LNCaP clone FGC (cell line): Measurements from ENCODE around the gene KDM4B.
A peak's percentile ranks its signal among the peaks of the same experiment; 100 is the strongest.

Experiments
- DNase-seq: peaks from one replicate; pipeline ENCODE4 v3.0.0-alpha.2; 2011; ENCODE audit warnings: low read depth
- H3K4me3 ChIP-seq: 2 replicates; pipeline ENCODE4 v1.5.1; 2011; ENCODE audit warnings: mild to moderate bottlenecking, low read depth, low read length, control low read depth
- TF ChIP-seq, protein P1 (sequence below): IDR thresholded peaks from 2 replicates; pipeline ENCODE4 v1.5.1; 2012; ENCODE audit warnings: mild to moderate bottlenecking; ENCODE audit not compliant: control insufficient read depth, insufficient read depth; ENCODE audit errors: extremely low read depth

KDM4B gene

GRCh38 chr19:5045956-5046338 is 77.0 kb downstream of the KDM4B start:
- TF ChIP-seq, protein P1, sequence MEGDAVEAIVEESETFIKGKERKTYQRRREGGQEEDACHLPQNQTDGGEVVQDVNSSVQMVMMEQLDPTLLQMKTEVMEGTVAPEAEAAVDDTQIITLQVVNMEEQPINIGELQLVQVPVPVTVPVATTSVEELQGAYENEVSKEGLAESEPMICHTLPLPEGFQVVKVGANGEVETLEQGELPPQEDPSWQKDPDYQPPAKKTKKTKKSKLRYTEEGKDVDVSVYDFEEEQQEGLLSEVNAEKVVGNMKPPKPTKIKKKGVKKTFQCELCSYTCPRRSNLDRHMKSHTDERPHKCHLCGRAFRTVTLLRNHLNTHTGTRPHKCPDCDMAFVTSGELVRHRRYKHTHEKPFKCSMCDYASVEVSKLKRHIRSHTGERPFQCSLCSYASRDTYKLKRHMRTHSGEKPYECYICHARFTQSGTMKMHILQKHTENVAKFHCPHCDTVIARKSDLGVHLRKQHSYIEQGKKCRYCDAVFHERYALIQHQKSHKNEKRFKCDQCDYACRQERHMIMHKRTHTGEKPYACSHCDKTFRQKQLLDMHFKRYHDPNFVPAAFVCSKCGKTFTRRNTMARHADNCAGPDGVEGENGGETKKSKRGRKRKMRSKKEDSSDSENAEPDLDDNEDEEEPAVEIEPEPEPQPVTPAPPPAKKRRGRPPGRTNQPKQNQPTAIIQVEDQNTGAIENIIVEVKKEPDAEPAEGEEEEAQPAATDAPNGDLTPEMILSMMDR: 0 out of 2 replicates have a peak, but pooled peaks have one; percentile 14
- H3K4me3 ChIP-seq: peak overlapping the region; percentile 7; the same call in 1 of the 2 replicates
- no peak for DNase-seq

- TF ChIP-seq, protein P1: 0 out of 2 replicates have a peak, but pooled peaks have one; percentile 0
- H3K4me3 ChIP-seq: peak overlapping the region; percentile 7; the same call in 1 of the 2 replicates
- DNase-seq: peak; percentile 98
These were observed 77.6 kb downstream of the KDM4B start for GRCh38 chr19:5046339-5047039.

DNA sequence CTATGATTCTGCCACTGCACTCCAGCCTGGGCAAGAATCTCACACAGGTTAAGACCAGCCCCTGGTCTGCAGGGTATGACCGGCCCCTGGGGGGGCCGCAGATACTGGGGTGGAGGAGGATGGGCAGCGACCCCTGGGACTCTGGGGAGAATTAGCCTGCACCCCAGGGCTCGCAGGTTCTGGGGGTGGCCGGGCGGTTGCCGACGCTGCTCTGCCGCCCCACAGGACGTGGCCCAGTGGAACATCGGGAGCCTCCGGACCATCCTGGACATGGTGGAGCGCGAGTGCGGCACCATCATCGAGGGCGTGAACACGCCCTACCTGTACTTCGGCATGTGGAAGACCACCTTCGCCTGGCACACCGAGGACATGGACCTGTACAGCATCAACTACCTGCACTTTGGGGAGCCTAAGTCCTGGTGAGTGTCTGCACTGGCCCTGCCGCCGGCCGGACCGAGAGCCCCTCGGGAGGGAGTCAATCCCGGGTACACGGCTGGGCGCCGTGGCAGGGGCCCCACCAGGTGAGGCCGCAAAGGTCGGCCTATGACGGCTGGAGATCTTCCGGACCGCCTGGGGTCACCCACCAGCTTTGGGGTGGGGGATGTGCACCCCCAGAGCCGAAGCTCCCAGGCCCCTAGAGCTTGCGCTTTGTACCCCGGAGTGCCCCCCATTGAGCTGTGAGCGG is 78.5 kb downstream of the KDM4B start:
- TF ChIP-seq, protein P1: no peak
- DNase-seq: no peak

DNA sequence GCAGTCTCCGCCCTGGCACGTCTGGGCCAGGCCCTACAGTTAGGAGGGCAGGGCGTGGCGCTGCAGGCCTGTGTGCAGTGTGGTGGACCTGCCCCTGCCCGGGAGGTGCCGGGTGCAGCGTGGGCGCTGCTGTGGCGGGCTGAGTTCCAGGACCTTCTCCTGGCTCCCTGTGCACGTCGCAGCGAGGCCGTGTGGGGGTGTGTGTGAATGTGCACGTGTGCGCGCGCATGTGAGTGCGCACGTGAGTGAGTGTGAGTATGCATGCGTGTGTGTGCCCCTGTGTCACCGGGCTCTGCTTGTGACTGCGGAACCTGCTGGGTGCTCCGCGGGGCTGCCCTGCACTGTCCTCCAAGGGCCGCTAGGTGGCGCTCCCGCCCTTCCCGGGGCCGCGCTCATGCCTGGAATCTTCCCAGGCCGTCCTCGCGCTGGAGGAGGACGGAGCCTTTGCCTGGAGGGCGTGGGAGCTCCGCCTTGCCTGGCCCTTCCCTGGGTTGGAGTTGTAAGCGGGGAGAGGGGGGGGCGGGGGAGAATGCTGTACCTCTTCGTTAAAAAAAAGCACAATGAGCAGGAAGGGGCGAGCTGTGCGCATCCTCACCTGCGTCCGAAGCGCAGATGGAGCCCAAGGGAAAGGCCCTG is 79.3 kb downstream of the KDM4B start:
- TF ChIP-seq, protein P1: peak; percentile 99
- H3K4me3 ChIP-seq: no peak overlapping the region
- DNase-seq: peak; percentile 52

More for the DNA sequence above, 78.5 kb downstream of the KDM4B start:
- H3K4me3 ChIP-seq: peak overlapping the region; percentile 21; the same call in 1 of the 2 replicates

DNA sequence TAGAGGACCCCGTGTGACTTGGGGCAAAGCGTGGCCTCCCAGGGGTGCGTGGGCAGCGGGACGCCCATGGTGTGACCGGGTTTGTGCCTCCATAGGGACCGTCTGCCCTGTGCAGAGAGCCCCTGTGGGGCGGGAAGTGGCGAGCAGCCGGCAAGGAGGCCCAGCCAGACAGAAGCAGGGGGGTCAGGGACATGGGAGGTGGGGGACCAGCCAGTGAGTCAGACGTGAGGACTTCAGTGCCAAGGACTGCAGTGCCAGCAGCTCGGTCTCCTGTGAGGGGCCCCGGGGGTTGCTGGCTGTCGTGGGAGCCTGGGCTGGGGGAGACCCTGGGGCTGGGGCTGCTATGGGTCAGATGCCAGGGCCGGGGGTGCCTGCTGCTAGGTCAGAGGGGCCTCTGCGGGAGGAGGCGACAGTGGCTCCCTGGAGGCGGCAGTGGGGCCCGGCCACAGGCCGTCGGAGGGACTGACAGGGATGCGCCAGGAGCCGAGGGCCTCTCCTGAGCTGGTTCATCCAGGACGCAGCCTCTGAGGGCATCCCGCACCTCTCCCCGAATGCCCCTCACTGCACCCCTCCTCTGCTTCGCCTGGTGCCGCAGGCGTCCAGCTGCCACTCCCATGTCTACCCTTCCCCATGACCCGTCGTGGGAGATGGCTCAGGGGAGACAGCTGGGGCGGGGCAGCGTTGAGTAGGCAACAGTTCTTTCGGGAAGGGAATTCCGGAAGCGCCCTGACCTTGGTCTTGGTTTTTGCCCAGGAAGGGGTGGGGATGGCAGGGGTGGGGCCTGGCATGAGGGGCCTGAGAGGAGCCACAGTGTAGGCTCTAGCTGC is 80.0 kb downstream of the KDM4B start:
- no peak for DNase-seq
- H3K4me3 ChIP-seq: no peak overlapping the region
- TF ChIP-seq, protein P1: no peak

DNA sequence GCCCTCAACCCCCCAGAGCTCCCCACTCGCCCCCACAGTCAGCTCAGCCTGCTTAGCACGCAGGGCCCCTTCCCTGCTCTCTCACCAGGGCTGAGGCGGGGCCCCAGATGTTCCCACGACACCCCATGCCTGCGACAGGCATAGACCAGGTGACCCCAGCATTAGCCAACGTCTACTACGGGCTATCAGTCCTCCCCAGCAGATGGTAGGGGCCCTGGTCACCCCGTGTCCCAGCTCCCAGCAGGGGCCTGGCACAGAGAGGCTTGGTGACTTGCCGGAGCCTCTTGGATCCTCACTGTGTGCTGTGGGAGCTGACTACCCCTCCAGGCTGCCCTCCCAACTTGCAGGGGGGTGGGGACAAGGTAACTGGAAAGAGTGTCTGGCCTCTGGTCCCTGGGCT is 80.6 kb downstream of the KDM4B start:
- H3K4me3 ChIP-seq: no peak overlapping the region
- TF ChIP-seq, protein P1: no peak
- DNase-seq: no peak
